GM20431 (cell line): Measurements from ENCODE around the gene ADORA3.

Experiments used
- in situ Hi-C: fragments of 300-500 bp; cut with MseI, MboI; formaldehyde crosslinking; loops from one replicate; pipeline ENCODE4 v1.15.0; 2020; ENCODE audit warnings: low sequenced_read_pairs; ENCODE audit not compliant: unreplicated experiment

ADORA3 gene

GRCh38 chr1:111481387-111482221 is 21.8 kb downstream of the ADORA3 start:
- in situ Hi-C loops: no loop called here

- in situ Hi-C loops: no loop called here
Observed at GRCh38 chr1:111480674-111481073, 22.8 kb downstream of the ADORA3 start.

GRCh38 chr1:111476761-111477309 is 26.6 kb downstream of the ADORA3 start:
- in situ Hi-C loops: no loop called here

- in situ Hi-C loops: no loop called here
Observed at GRCh38 chr1:111476214-111476613, 27.2 kb downstream of the ADORA3 start.

GRCh38 chr1:111475701-111476100 is 27.7 kb downstream of the ADORA3 start:
- in situ Hi-C loops: no loop called here

- in situ Hi-C loops: no loop called here
Observed at GRCh38 chr1:111474521-111474920, 28.9 kb downstream of the ADORA3 start.

GRCh38 chr1:111474106-111474505 is 29.3 kb downstream of the ADORA3 start:
- in situ Hi-C loops: no loop called here

GRCh38 chr1:111471538-111471937 is 31.9 kb downstream of the ADORA3 start:
- in situ Hi-C loops: no loop called here

- in situ Hi-C loops: no loop called here
Observed at GRCh38 chr1:111471012-111471411, 32.4 kb downstream of the ADORA3 start.

- in situ Hi-C loops: no loop called here
Observed at GRCh38 chr1:111470596-111470995, 32.8 kb downstream of the ADORA3 start.

- in situ Hi-C loops: no loop called here
Observed at GRCh38 chr1:111469539-111469938, 33.9 kb downstream of the ADORA3 start.

GRCh38 chr1:111468717-111469100 is 34.7 kb downstream of the ADORA3 start:
- in situ Hi-C loops: no loop called here

GRCh38 chr1:111467865-111468716 is 35.3 kb downstream of the ADORA3 start:
- in situ Hi-C loops: no loop called here

- in situ Hi-C loops: no loop called here
Observed at GRCh38 chr1:111466480-111466879, 37.0 kb downstream of the ADORA3 start.

GRCh38 chr1:111465754-111466153 is 37.7 kb downstream of the ADORA3 start:
- in situ Hi-C loops: no loop called here

- in situ Hi-C loops: no loop called here
Observed at GRCh38 chr1:111463029-111463683, 40.3 kb downstream of the ADORA3 start.

GRCh38 chr1:111462370-111463028 is 40.9 kb downstream of the ADORA3 start:
- in situ Hi-C loops: no loop called here

GRCh38 chr1:111461765-111462164 is 41.7 kb downstream of the ADORA3 start:
- in situ Hi-C loops: no loop called here

GRCh38 chr1:111455642-111456031 is 47.8 kb downstream of the ADORA3 start:
- in situ Hi-C loops: no loop called here
